Transverse colon (tissue), 4 donors: ENCODE measurements around the gene CIC. TPM values are rescaled to one million over a fixed set of nuclear protein-coding genes. Genes with fewer than 3 reads are reported as not detected.

Experiments
- DNase-seq: peaks from one replicate; pipeline ENCODE4 v3.0.0-alpha.2; 2019
- H3K27ac ChIP-seq, 4 donors: fragments of 200-600 bp; sonication (generic); 2 replicates each; pipeline ENCODE4 v1.5.1; 2016 to 2018; ENCODE audit warnings: inconsistent platforms in 4 of 4
- H3K27me3 ChIP-seq: fragments of 200-600 bp; sonication (generic); 2 replicates; pipeline ENCODE4 v1.5.1; 2017; ENCODE audit warnings: inconsistent platforms
- H3K36me3 ChIP-seq, 4 donors: fragments of 200-600 bp; sonication (generic); 2 replicates each; pipeline ENCODE4 v1.5.1; 2017 to 2019; ENCODE audit warnings: inconsistent platforms in 4 of 4
- H3K4me1 ChIP-seq, 4 donors: fragments of 200-600 bp; sonication (generic); 2 replicates each; pipeline ENCODE4 v1.5.1; 2017 to 2020; ENCODE audit warnings: inconsistent platforms in 4 of 4
- H3K4me3 ChIP-seq, 4 donors: fragments of 200-600 bp; sonication (generic); 1 replicate in 1 of 4; 2 replicates in 3 of 4; pipeline versions ENCODE4 v1.5.1 to v1.6.1; 2017 to 2019; ENCODE audit warnings: inconsistent platforms in 4 of 4
- H3K9me3 ChIP-seq, 2 donors: fragments of 200-600 bp; sonication (generic); 2 replicates each; pipeline ENCODE4 v1.5.1; 2017 to 2019; ENCODE audit warnings: inconsistent platforms in 2 of 2
- CTCF ChIP-seq, 5 experiments: fragments of 200-600 bp in 3 of 5; fragments of 450-650 bp in 2 of 5; sonication (generic) in 3 of 5; IDR thresholded peaks; 1 replicate in 2 of 5; 2 replicates in 3 of 5; pipeline ENCODE4 v1.5.1; 2016 to 2017; ENCODE audit warnings: antibody characterized with exemption in 5 of 5, inconsistent platforms in 3 of 5, mild to moderate bottlenecking in 2 of 5, moderate library complexity in 1 of 5
- EP300 ChIP-seq: sonication (generic); formaldehyde crosslinking; IDR thresholded peaks from one replicate; pipeline ENCODE4 v1.6.1; 2017; ENCODE audit warnings: antibody characterized with exemption, low read depth
- POLR2A ChIP-seq: fragments of 450-650 bp; IDR thresholded peaks from one replicate; pipeline ENCODE4 v1.6.1; 2016; ENCODE audit warnings: antibody characterized with exemption, mild to moderate bottlenecking, moderate library complexity
- POLR2AphosphoS5 ChIP-seq, 3 donors: sonication (generic); formaldehyde crosslinking; IDR thresholded peaks; one replicate each; pipeline ENCODE4 v1.6.1; 2016; ENCODE audit warnings: antibody characterized with exemption in 3 of 3
- WGBS, 2 donors: methylation state at CpG; one replicate each; pipeline ENCODE4 v1.1.5; 2018; ENCODE audit warnings: low coverage in 1 of 2; 5-methylcytosine and 5-hydroxymethylcytosine counted together
- in situ Hi-C, 4 donors: fragments of 200-750 bp; cut with MboI; loops; one replicate each; pipeline versions ENCODE4 v1.15.0 to v1.15.1; 2017; ENCODE audit warnings: low sequenced_read_pairs in 3 of 4, low pct_ligation_motif_present in 1 of 4, low pct_unique_long_range_greater_than_20kb in 1 of 4
- intact Hi-C: fragments of 100-400 bp; cut with DNase I; formaldehyde crosslinking; loops from one replicate; pipeline ENCODE4 v1.15.1; 2023; ENCODE audit warnings: low total_unique reads
- total RNA-seq, 4 donors: library from RNA; depleted of rRNA; stranded (reverse); fragments of >200 nt; gene quantifications; one replicate each; pipeline ENCODE4 v1.1.0, GENCODE V29; 2016

CIC gene
- total RNA-seq, 4 donors from 2014 or later = 35.1 to 96.5 (median 43.6) TPM

DNA sequence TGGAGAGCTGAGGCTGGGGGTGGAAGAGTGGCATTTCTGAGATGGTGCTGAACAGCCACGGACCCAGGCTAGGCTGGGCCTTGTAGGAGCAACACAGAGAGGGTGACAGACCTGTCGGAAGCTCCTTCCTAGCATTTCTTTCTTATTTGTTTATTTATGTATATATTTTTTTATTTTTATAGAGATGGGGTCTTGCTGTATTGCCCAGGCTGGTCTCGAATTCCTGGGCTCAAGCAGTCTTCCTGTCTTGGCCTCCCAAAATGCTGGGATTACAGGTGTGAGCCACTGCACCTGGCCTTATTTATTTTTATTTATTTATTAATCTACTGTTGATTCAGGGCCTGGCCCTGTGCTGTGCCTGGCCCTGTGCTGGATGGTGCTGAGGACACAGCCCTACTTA lies 6.5 kb downstream of the CIC start:
- 87 to 100% methylated on average over 3 of the region's 3 CpGs for WGBS, 2 donors
- H3K36me3 ChIP-seq = peaks cover 0 to 12% (median 0%) of the 10 kb centered on the region in 4 donors
- in situ Hi-C loops (no loop called here), intact Hi-C loops (no loop called here)
- H3K4me3 ChIP-seq = no peak overlapping the region
- no peaks in the 10 kb centered on the region for H3K27me3 ChIP-seq
- no peak overlapping the region for H3K27ac ChIP-seq
- H3K4me1 ChIP-seq = peaks cover 30 to 60% (median 40%) of the 10 kb centered on the region in 4 donors
- TF ChIP-seq CTCF (IDR thresholded peaks at IDR 0.05) (no peak), POLR2A (no peak), EP300 (no peak), POLR2AphosphoS5 (IDR thresholded peaks at IDR 0.05) (no peak)
- no peaks in the 10 kb centered on the region for H3K9me3 ChIP-seq
- DNase-seq = no peak

DNA sequence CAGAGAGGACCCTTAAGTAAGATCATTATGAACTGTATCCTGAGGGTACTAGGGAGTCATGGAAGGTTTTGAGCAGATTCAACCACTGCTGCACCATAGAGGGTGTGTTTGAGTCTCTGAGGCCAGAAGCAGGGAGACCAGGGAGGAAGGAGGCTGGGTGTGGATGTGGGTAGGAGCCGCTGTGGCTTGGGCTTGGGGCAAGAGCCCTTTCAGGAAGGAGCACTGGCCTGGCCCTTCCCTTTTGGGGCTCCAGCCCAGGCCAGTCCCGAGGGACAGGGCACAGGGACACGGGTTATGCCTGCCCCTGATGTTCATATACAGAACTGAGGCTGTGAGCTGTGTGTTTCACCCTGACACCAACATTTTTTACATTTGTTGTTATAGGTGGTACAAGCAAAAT lies 7.2 kb downstream of the CIC start:
- Histone ChIP-seq H3K4me3 (no peak overlapping the region), H3K27me3 (no peaks in the 10 kb centered on the region), H3K9me3 (no peaks in the 10 kb centered on the region), H3K27ac (peak overlapping the region in 2 of 4 donors; percentile 91 to 99), H3K36me3 (peaks cover 0 to 12% (median 0%) of the 10 kb centered on the region in 4 donors), H3K4me1 (peaks cover 26 to 60% (median 40%) of the 10 kb centered on the region in 4 donors)
- in situ Hi-C loops (no loop called here), intact Hi-C loops (no loop called here)
- DNase-seq = no peak
- 60 to 64% methylated on average over 1 to 3 of the region's 3 CpGs for WGBS, 2 donors
- TF ChIP-seq POLR2A (no peak), POLR2AphosphoS5 (IDR thresholded peaks at IDR 0.05) (no peak), CTCF (IDR thresholded peaks at IDR 0.05) (no peak), EP300 (no peak)

DNA sequence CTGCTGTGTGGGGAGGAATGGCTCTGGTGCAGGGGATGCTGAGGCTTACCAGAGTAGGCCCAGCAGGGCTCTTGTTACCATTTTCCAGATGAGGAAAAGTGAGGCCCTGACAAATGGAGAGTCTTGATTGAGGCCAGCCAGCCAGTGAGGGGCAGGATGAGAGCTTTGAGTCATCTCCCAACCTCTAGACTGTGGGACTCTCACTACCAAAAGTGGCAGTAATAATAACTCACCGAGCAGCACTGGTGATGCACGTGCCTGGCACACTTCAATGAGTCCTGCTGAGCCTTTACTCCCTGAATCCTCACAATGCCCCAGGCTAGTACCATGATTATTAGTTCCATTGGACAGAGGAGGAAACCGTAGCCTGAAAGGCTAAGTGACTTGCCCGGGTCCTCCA lies 7.8 kb downstream of the CIC start:
- Histone ChIP-seq H3K27ac (peak overlapping the region in 3 of 4 donors; percentile 91 to 99 (median 92)), H3K36me3 (peaks cover 0 to 12% (median 0%) of the 10 kb centered on the region in 4 donors), H3K4me3 (no peak overlapping the region), H3K27me3 (no peaks in the 10 kb centered on the region), H3K9me3 (no peaks in the 10 kb centered on the region), H3K4me1 (peaks cover 30 to 60% (median 45%) of the 10 kb centered on the region in 4 donors)
- WGBS, 2 donors = 78% methylated on average over 4 of the region's 4 CpGs; no CpG with 5 or more reads in 1 of the 2 donors
- no peak for DNase-seq
- in situ Hi-C loops = no loop called here
- no peak for TF ChIP-seq POLR2AphosphoS5 (IDR thresholded peaks at IDR 0.05)
- no peak for TF ChIP-seq EP300
- no peak for TF ChIP-seq POLR2A
- TF ChIP-seq CTCF (IDR thresholded peaks at IDR 0.05) = no peak
- intact Hi-C loops = no loop called here

DNA sequence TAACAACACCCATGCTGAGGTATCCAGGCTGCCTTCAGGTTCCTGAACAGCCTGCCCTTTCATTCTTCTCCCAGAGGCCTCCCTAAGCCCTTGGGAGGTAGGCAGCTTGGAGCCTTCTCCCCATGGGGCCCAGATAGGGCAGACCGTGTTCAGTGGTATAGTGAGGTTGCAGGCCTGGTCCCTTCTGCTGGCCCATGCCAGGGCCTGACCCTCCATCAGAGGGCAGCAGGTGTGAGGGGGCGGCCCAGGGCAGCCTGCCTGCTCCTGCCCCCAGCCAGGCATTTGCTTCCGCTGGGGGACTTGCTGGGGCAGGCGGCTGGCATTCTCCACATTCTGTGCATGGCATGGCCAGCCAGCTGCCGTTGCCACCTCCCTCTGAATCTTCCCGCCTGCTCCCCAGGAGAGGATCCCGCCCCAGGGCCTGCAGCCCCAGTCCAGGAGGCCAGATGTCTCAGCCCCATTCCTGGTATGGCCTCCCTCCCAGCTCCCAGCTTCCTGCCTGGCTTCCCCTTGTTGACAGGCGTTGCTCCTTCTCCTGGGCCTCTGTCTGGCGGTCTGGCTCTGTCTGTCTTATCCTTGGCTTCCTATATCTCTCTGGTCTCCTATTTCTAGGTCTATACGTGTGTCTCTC lies 8.9 kb downstream of the CIC start:
- intact Hi-C loops (loop anchor here (2.0 kb wide), 1 partner anchor 31 kb away; no protein-coding TSS in a partner anchor), in situ Hi-C loops (no loop called here)
- 17 to 52% methylated on average over 1 to 10 of the region's 10 CpGs for WGBS, 2 donors
- Histone ChIP-seq H3K9me3 (no peaks in the 10 kb centered on the region), H3K27ac (peak overlapping the region; percentile 91 to 99 (median 92)), H3K4me3 (no peak overlapping the region), H3K4me1 (peaks cover 40 to 71% (median 55%) of the 10 kb centered on the region in 4 donors), H3K36me3 (peaks cover 0 to 12% (median 0%) of the 10 kb centered on the region in 4 donors), H3K27me3 (no peaks in the 10 kb centered on the region)
- no peak for DNase-seq
- no peak for TF ChIP-seq EP300
- no peak for TF ChIP-seq POLR2AphosphoS5 (IDR thresholded peaks at IDR 0.05)
- no peak for TF ChIP-seq POLR2A
- TF ChIP-seq CTCF (IDR thresholded peaks at IDR 0.05) = no peak
